Hematopoietic multipotent progenitor cell treated with erythropoietin and hydrocortisone succinate and interleukin-3 and kit ligand, for 8 days (in vitro differentiated cells): ENCODE data around the gene NINJ2.

Experiments
- DNase-seq: peaks from one replicate; pipeline ENCODE4 v3.0.0-alpha.2; 2015

Gene NINJ2

GRCh38 chr12:611721-612120 lies 51.5 kb downstream of the NINJ2 start:
- no peak for DNase-seq

- no peak for DNase-seq
These were observed 54.3 kb downstream of the NINJ2 start for GRCh38 chr12:608921-609320.

GRCh38 chr12:608413-608812 lies 54.8 kb downstream of the NINJ2 start:
- no peak for DNase-seq

DNA sequence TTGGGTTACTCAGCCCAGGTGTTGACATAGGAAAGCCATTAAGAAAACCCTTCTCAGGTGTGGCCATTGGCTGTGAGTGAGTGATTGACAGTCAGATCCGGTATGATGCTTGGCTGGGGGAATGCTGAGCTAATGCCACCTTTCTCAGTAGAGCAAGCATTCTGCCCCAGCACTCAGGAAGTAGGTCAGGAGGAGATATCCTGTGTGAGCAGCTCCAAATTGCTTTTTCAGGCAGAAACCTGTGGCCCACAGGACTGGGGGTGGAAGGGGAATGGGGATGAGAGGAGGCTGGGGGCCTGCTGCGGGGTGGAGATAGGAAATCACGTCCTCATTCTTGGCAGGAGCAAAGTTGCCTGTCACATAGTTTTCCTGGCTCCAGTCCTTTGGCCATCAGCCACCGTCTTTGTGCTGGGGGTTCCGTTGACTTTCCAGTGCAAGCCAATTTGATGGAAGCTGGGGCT lies 55.7 kb downstream of the NINJ2 start:
- no peak for DNase-seq

- no peak for DNase-seq
These were observed 58.3 kb downstream of the NINJ2 start for GRCh38 chr12:604956-605355.

DNA sequence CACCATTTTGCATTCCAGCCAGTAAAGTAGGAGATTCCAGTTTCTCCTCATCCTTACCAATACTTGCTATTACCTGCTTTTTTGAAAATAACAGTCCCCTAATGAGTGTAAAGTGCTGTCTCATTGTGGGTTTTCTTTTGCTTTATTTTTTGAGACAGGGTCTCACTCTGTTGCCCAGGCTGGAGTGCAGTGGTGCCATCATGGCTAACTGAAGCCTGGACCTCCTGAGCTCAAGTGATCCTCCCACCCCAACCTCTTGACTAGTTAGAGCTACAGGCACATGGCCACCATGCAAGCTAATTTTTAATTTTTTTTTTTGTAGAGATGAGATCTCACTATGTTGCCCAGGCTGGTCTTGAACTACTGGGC lies 60.6 kb downstream of the NINJ2 start:
- DNase-seq, result no peak

DNA sequence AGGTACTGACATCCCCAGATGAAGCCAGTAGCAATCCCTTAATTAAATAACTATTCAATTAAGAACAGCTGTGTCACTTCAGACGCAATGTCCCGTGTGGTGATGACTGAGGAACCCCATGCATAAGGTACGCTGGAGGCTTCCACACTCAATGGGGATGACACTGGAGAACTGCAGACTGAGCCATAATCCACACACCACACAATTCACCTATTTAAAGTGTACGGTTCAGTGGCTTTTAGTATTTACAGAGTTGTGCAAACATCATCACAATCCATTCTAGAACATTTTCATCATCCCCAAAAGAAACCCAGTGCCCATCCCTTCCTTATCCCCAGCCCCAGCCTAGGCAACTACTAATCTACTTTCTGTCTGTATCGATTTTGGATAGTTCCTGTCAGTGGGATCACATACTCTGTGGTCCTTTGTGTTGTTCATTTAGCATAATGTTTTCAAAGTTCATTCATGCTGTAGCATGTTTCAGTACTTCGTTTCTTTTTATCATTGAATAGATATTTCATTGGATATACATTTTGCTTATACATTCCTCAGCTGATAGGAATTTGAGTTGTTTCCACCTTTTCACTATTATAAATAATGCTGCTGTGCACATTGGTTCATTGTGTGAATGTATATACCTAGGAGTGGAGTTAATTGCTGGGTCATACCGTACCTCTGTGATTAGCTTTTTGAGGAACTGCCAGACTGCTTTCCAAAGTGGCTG lies 61.1 kb downstream of the NINJ2 start:
- no peak for DNase-seq

DNA sequence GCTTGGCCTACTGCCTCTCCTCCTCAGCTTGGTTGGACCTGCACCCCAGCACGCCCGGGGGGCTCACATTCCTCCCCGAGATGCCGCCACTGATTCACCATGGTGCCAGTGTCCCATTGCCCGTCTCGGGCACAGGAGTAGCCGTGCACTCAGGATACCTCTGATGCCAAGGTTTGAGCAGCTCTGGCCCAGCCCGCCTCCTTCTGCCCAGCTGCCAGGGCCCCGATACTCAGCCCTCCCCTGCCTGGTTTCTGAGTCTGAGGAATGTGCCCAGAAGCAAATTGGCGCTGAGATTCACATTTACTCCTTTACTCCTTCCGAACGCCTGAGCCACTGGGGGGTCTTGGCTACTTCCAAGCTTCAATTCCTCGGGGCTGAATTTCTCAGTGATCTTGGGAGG lies 63.5 kb downstream of the NINJ2 start:
- no peak for DNase-seq

DNA sequence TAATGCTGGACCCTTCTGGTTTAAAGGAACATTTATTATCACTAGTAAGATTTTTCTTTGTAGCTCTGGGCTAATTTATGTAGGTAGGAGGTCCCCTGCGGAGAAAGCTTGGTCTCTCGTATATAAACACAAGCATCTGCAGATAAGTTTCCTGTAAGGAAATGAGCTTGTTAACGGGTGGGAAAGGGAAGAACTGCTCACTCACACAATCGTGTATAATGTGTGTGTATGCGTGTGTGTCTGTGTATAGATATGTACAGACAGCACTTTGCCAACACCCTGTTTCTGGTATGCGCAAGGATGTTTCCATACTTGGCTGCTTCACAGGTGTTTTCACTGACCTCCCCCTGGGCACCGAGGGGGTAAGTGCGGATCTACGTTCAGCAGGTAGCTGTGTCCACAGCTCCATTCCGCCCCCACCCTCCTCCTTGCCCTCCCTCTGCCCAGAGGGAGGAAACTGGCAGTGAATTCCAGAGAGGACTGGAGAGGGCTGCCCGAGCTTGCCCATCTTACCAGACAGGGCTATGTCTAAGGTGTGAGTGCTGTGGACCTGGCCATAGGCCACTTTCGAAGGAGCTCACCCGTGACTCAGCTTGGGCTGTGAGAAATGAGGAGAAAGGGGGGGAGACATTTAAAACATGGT lies 65.2 kb downstream of the NINJ2 start:
- DNase-seq, result no peak

- no peak for DNase-seq
These were observed 69.6 kb downstream of the NINJ2 start for GRCh38 chr12:593396-594270.

- peak; percentile 81 for DNase-seq
These were observed 71.2 kb downstream of the NINJ2 start for GRCh38 chr12:592024-592505.

- peak; percentile 100 for DNase-seq
These were observed 71.8 kb downstream of the NINJ2 start for GRCh38 chr12:591167-592023.

- DNase-seq, result peak; percentile 81
These were observed 73.0 kb downstream of the NINJ2 start for GRCh38 chr12:590206-590750.

- DNase-seq, result no peak
These were observed 74.6 kb downstream of the NINJ2 start for GRCh38 chr12:588646-589045.

GRCh38 chr12:588024-588322 lies 75.3 kb downstream of the NINJ2 start:
- no peak for DNase-seq

DNA sequence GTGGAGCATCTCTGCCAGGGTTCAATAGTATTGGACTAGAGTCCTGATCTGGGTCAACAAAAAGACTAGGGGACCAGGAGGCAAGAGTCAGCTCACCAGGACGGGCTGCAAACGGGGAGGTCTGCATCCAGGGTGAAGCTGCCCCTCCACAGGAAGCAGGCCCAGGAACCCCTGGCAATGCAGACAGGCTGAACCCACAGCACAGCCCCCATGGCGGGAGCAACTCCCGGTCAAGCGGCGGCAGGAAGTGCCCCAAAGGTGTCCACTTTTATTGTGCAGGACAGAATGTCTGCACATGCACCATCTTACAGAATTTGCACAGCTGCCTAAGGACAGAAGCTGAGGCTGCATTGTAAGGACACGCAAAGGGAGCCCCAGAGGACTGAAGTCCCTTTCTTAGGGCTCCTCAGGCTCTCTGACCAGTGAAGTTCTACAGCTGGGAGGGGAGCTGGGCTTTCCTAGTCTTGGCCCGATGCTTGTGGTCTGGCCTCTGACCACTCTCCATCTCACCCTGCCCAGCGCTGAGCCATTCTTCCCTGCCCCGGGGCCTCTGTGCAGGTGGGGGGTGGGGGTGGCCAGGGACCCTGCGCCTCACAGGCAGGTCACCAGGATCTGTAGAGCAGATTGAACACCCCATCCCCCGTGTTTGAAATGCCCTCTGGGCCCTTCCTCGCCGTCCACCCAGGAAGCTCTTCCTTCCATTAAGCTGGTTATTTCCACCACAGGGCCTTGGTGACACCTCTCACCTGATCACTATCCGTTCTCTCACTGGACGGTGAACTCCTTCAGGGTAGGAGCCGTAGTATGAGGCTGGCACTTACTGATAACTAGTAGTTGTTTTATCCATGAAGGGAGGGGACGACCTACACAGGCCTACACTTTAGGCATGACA lies 75.9 kb downstream of the NINJ2 start:
- peak; percentile 95 for DNase-seq

DNA sequence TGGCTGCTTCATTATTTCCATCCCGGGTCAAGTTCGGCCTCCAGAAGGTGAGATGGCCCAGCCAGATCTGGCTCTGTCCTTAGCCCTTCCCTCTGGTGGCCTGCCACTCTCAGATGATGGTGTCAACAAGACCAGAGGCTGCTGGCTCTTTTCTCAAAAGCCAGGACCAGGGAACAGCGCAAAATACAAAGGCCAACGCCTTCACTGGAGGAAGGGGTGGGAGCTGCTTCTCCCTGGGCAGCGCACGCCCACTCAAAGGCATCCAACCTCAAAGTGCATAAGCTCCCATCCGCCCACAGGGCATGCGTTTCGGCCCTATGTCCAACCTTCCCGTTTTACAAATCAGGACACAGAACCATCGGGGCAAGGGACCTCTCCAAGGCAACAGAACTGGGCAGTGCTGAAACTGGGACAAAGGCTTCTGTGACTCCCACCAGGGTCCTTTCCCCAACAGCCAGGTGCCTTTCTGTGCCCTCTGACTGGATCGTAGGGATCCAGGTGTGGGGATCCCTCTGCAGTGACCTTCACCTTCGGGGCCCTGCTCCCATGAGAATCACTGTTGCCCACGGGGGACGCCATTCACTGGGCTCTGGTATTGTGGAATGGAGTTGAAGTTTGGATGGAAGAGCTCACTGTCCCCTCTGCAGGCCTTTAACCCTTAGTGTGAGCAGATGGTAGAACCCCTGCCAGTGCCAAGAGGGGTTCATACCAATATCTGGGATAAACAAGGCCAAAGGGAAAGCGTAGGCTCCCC lies 76.8 kb downstream of the NINJ2 start:
- no peak for DNase-seq

DNA sequence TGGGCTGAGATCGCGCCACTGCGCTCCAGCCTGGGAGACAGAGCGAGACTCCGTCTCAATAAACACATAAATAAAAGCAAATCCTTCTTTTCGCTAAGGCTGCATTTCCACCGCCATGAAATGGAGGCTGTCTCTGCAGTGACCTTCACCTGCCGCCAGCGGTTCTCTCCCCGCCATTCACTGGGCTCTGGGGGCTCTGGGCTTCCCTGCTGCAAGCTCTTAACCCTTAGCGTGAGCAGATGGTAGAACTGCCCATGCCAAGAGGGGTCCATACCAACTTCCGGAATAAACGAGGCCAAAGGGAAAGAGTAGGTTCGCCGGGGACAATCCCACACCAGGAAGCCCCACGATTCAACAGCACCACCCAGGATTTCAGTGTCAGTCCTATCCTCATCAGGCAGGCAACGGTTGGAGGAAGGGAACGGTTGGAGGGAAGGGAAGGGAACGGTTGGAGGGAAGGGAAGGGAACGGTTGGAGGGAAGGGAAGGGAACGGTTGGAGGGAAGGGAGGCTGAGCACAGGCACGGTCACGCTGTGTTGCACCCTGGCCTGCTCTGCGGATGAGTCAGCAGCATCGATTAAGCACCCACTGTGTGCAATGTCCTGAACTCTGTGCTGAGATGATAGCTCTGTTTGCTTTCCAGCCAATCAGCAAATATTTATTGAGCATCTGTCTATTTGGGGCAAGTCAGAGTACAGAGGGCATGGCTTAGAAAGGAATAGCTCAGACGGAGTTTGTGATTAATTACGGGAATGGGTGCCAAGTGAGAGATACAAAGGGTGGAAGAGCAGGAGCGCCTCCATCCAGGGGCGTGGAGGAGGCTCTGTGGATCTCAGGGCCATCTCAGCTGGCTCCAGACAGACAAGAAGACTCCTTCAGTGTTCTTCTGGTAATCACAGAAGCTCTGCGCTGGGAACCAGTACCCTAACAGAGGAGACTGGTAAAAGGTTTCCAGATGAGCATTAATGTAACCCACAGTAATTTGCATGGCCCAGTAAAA lies 77.9 kb downstream of the NINJ2 start:
- DNase-seq, result no peak

GRCh38 chr12:583251-583869 lies 79.9 kb downstream of the NINJ2 start:
- no peak for DNase-seq
